Fibroblast of skin of right biceps (primary cell): Measurements from ENCODE around the gene ARL5A.

Source experiments
- DNase-seq: peaks from one replicate; pipeline ENCODE4 v3.0.0-alpha.2; 2013

ARL5A gene

GRCh38 chr2:151765760-151766410, 62.3 kb downstream of the ARL5A start:
- DNase-seq = no peak

GRCh38 chr2:151762694-151763093, 65.5 kb downstream of the ARL5A start:
- no peak for DNase-seq

- no peak for DNase-seq
Observed at GRCh38 chr2:151761687-151762086, 66.5 kb downstream of the ARL5A start.

- no peak for DNase-seq
Observed at GRCh38 chr2:151761193-151761592, 67.0 kb downstream of the ARL5A start.

- DNase-seq = no peak
Observed at GRCh38 chr2:151760139-151760650, 68.0 kb downstream of the ARL5A start.

GRCh38 chr2:151758744-151759143, 69.5 kb downstream of the ARL5A start:
- no peak for DNase-seq

GRCh38 chr2:151757861-151758260, 70.4 kb downstream of the ARL5A start:
- DNase-seq = no peak

GRCh38 chr2:151756820-151757219, 71.4 kb downstream of the ARL5A start:
- no peak for DNase-seq

GRCh38 chr2:151754253-151754897, 73.8 kb downstream of the ARL5A start:
- DNase-seq = no peak

GRCh38 chr2:151753540-151753939, 74.7 kb downstream of the ARL5A start:
- no peak for DNase-seq
